Endothelial cell (in vitro differentiated cells): ENCODE measurements around the gene SLC30A2. TPM values are rescaled to one million over a fixed set of nuclear protein-coding genes. Genes with fewer than 3 reads are reported as not detected.

ENCODE experiments used
- DNase-seq: peaks from one replicate; pipeline ENCODE4 v3.0.0; 2021; ENCODE audit warnings: low spot score
- H3K27ac Mint-ChIP-seq: one replicate; pipeline ENCODE4 v1.8.0; 2021; ENCODE audit warnings: mixed read lengths, inconsistent platforms; ENCODE audit not compliant: unreplicated experiment
- H3K27me3 Mint-ChIP-seq: one replicate; pipeline ENCODE4 v1.8.0; 2021; ENCODE audit warnings: mild to moderate bottlenecking, moderate library complexity, mixed read lengths, inconsistent platforms; ENCODE audit not compliant: unreplicated experiment
- H3K36me3 Mint-ChIP-seq: one replicate; pipeline ENCODE4 v1.8.0; 2021; ENCODE audit warnings: mild to moderate bottlenecking, low read depth, mixed read lengths, inconsistent platforms; ENCODE audit not compliant: unreplicated experiment
- H3K4me1 Mint-ChIP-seq: one replicate; pipeline ENCODE4 v1.8.0; 2021; ENCODE audit warnings: mild to moderate bottlenecking, mixed read lengths, inconsistent platforms; ENCODE audit not compliant: unreplicated experiment
- H3K4me3 Mint-ChIP-seq: one replicate; pipeline ENCODE4 v1.8.0; 2021; ENCODE audit warnings: mild to moderate bottlenecking, mixed read lengths, inconsistent platforms; ENCODE audit not compliant: unreplicated experiment
- H3K9me3 Mint-ChIP-seq: one replicate; pipeline ENCODE4 v1.8.0; 2021; ENCODE audit warnings: mixed read lengths, inconsistent platforms; ENCODE audit not compliant: unreplicated experiment
- CTCF ChIP-seq: fragments of 200-600 bp; sonication (generic); IDR thresholded peaks from one replicate; pipeline ENCODE4 v1.5.0; 2021; ENCODE audit warnings: antibody characterized with exemption; ENCODE audit not compliant: unreplicated experiment
- total RNA-seq: library from RNA; stranded (reverse); fragmentation: NEBNext Ultra II Directional; extraction: Animal tissue kit (Norgen Biotek cat#: 25700); gene quantifications from one replicate; pipeline ENCODE4 v1.2.1, GENCODE V29; 2021; ENCODE audit not compliant: unreplicated experiment

SLC30A2 gene
- total RNA-seq, 1 donor from 2014 or later = not detected

GRCh38 chr1:26090893-26091292 lies 45.0 kb upstream of the SLC30A2 start:
- Mint-ChIP-seq H3K36me3 (no peaks in the 10 kb centered on the region), H3K4me3 (no peak overlapping the region), H3K4me1 (peaks cover 22% of the 10 kb centered on the region), H3K27me3 (peaks cover 1% of the 10 kb centered on the region), H3K27ac (no peak overlapping the region), H3K9me3 (no peaks in the 10 kb centered on the region)
- no peak for TF ChIP-seq CTCF
- DNase-seq = no peak

- H3K27me3 Mint-ChIP-seq = peaks cover 4% of the 10 kb centered on the region
- DNase-seq = no peak
- TF ChIP-seq CTCF = no peak
- H3K9me3 Mint-ChIP-seq = no peaks in the 10 kb centered on the region
- H3K4me1 Mint-ChIP-seq = peaks cover 15% of the 10 kb centered on the region
- H3K36me3 Mint-ChIP-seq = no peaks in the 10 kb centered on the region
- no peak overlapping the region for H3K4me3 Mint-ChIP-seq
- H3K27ac Mint-ChIP-seq = no peak overlapping the region
These were observed 43.2 kb upstream of the SLC30A2 start for GRCh38 chr1:26089125-26089524.

- Mint-ChIP-seq H3K27ac (no peak overlapping the region), H3K27me3 (peaks cover 4% of the 10 kb centered on the region), H3K4me3 (no peak overlapping the region), H3K9me3 (no peaks in the 10 kb centered on the region), H3K36me3 (no peaks in the 10 kb centered on the region), H3K4me1 (no peaks in the 10 kb centered on the region)
- no peak for TF ChIP-seq CTCF
- DNase-seq = no peak
These were observed 38.9 kb upstream of the SLC30A2 start for GRCh38 chr1:26084844-26085243.

- no peak for TF ChIP-seq CTCF
- Mint-ChIP-seq H3K4me1 (no peaks in the 10 kb centered on the region), H3K9me3 (no peaks in the 10 kb centered on the region)
These were observed 38.2 kb upstream of the SLC30A2 start for GRCh38 chr1:26084091-26084561.

GRCh38 chr1:26083208-26083607 lies 37.3 kb upstream of the SLC30A2 start:
- Mint-ChIP-seq H3K27me3 (peaks cover 4% of the 10 kb centered on the region), H3K36me3 (no peaks in the 10 kb centered on the region), H3K4me3 (no peak overlapping the region), H3K4me1 (no peaks in the 10 kb centered on the region), H3K27ac (no peak overlapping the region), H3K9me3 (no peaks in the 10 kb centered on the region)
- no peak for TF ChIP-seq CTCF
- DNase-seq = no peak

More at GRCh38 chr1:26084091-26084561, 38.2 kb upstream of the SLC30A2 start:
- Mint-ChIP-seq H3K4me3 (no peak overlapping the region), H3K36me3 (no peaks in the 10 kb centered on the region), H3K27me3 (peaks cover 4% of the 10 kb centered on the region), H3K27ac (peak overlapping the region; percentile 22)
- no peak for DNase-seq
